Measurements from ENCODE around the gene TIE1. TPM values are rescaled to one million over a fixed set of nuclear protein-coding genes. Genes with fewer than 3 reads are reported as not detected.

Gene TIE1
- total and polyA plus RNA-seq, 9 of the 15 experiments (the other 6 are each of a cell fraction or from before 2014, with no cell fraction given), result 0.07 to 0.49 (median 0.14) TPM; not detected in 4

- TF ChIP-seq ARID4B (CRISPR knock-in tag; IDR thresholded peaks at IDR 0.05), result peak; percentile 24; the same call in 1 of the 2 replicates
- 0 out of 4 replicates have a peak, but pooled peaks of 1 of the 2 experiments have one; percentile 12 for TF ChIP-seq SRF (CRISPR knock-in tag; IDR thresholded peaks at IDR 0.05)
- TF ChIP-seq NBN (IDR thresholded peaks at IDR 0.05; ENCODE audit: low read depth), result peak; percentile 86
- TF ChIP-seq ARID2 (IDR thresholded peaks at IDR 0.05), result peak; percentile 33; the same call in 1 of the 2 replicates
- peak; percentile 17; the same call in 1 of the 2 replicates for TF ChIP-seq ZNF830 (CRISPR knock-in tag; IDR thresholded peaks at IDR 0.05)
- TF ChIP-seq E2F6 (IDR thresholded peaks at IDR 0.05; ENCODE audit: borderline replicate concordance in 1 of 2, extremely low read depth in 1 of 2, insufficient read depth in 1 of 2, insufficient read length in 1 of 2, low read depth in 1 of 2, low read length in 1 of 2, poor library complexity in 1 of 2, severe bottlenecking in 1 of 2), result no peak
- 0 out of 2 replicates have a peak, but pooled peaks have one; percentile 11 for TF ChIP-seq ZNF24 (IDR thresholded peaks at IDR 0.05)
- TF ChIP-seq ETV1 (tag; conservative IDR thresholded peaks at IDR 0.05; ENCODE audit: low read depth), result peak; percentile 15; the same call in 1 of the 2 replicates
- no peak for TF ChIP-seq MCM2 (IDR thresholded peaks at IDR 0.05; ENCODE audit: low read depth)
- TF ChIP-seq EP300 (IDR thresholded peaks at IDR 0.05; ENCODE audit: low read length), result no peak
- no peak for TF ChIP-seq ZNF431 (CRISPR knock-in tag; IDR thresholded peaks at IDR 0.05)
- TF ChIP-seq TRIM28 (IDR thresholded peaks at IDR 0.05), result peak; percentile 50; the same call in 1 of the 2 replicates
- TF ChIP-seq ZNF609 (CRISPR knock-in tag; IDR thresholded peaks at IDR 0.05; ENCODE audit: borderline replicate concordance), result no peak
- TF ChIP-seq ZNF764 (CRISPR knock-in tag; IDR thresholded peaks at IDR 0.05; ENCODE audit: low read depth), result peak; percentile 86
- TF ChIP-seq POLR2H (tag; IDR thresholded peaks at IDR 0.05; ENCODE audit: low read depth), result peak; percentile 84
- TF ChIP-seq ESRRB (CRISPR knock-in tag; IDR thresholded peaks at IDR 0.05; ENCODE audit: borderline replicate concordance), result no peak
- TF ChIP-seq SP1 (CRISPR knock-in tag; IDR thresholded peaks at IDR 0.05), result peak; percentile 76; the same call in 1 of the 2 replicates
Measured at GRCh38 chr1:43358121-43358745, 57.5 kb downstream of the TIE1 start (continued).
